Esophagus muscularis mucosa (tissue), 4 donors: ENCODE results near the gene SEC23IP.

ENCODE experiments used
- EP300 ChIP-seq: sonication (generic); formaldehyde crosslinking; IDR thresholded peaks from one replicate; pipeline ENCODE4 v1.6.1; 2017; ENCODE audit warnings: antibody characterized with exemption
- POLR2A ChIP-seq: fragments of 450-650 bp; IDR thresholded peaks from one replicate; pipeline ENCODE4 v1.6.1; 2017; ENCODE audit warnings: antibody characterized with exemption, moderate library complexity, mild to moderate bottlenecking, low read depth
- POLR2AphosphoS5 ChIP-seq, 2 donors: sonication (generic); formaldehyde crosslinking; IDR thresholded peaks; one replicate each; pipeline ENCODE4 v1.6.1; 2017; ENCODE audit warnings: antibody characterized with exemption in 2 of 2
- TF ChIP-seq, protein P1 (sequence below), 3 experiments: fragments of 200-600 bp in 2 of 3; fragments of 450-650 bp in 1 of 3; sonication (generic) in 2 of 3; IDR thresholded peaks; one replicate each; pipeline ENCODE4 v1.5.1; 2017 to 2019; ENCODE audit warnings: antibody characterized with exemption in 3 of 3, mild to moderate bottlenecking in 2 of 3, moderate library complexity in 1 of 3

DNA sequence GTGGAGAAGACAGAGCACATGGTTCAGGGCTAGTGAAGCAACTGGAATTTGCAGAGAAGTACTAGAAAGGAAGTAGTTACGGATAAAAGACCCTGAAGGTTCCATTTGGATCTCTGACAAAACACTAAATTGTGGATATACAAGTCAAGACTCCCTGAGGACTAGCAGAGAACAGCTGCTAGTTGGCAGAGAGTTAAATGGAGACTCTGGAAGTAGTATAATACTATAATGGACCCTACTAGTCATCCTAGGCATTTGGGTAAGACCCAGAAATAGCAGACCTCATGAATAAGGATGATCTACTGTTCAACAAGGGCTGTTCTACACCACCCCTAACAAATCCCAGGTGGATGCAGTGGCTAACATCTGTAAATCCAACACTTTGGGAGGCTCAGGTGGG is 39.0 kb upstream of the SEC23IP start:
- TF ChIP-seq, protein P1, sequence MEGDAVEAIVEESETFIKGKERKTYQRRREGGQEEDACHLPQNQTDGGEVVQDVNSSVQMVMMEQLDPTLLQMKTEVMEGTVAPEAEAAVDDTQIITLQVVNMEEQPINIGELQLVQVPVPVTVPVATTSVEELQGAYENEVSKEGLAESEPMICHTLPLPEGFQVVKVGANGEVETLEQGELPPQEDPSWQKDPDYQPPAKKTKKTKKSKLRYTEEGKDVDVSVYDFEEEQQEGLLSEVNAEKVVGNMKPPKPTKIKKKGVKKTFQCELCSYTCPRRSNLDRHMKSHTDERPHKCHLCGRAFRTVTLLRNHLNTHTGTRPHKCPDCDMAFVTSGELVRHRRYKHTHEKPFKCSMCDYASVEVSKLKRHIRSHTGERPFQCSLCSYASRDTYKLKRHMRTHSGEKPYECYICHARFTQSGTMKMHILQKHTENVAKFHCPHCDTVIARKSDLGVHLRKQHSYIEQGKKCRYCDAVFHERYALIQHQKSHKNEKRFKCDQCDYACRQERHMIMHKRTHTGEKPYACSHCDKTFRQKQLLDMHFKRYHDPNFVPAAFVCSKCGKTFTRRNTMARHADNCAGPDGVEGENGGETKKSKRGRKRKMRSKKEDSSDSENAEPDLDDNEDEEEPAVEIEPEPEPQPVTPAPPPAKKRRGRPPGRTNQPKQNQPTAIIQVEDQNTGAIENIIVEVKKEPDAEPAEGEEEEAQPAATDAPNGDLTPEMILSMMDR (IDR thresholded peaks at IDR 0.05) = no peak
- no peak for TF ChIP-seq POLR2A
- TF ChIP-seq POLR2AphosphoS5 (IDR thresholded peaks at IDR 0.05) = no peak
- TF ChIP-seq EP300 = no peak
